Effector CD8-positive, alpha-beta T cell (primary cell): ENCODE data around the gene CLCN7.

ENCODE experiments used
- DNase-seq: peaks from one replicate; lab custom pipeline; 2025; lab: John Stamatoyannopoulos, UW

The CLCN7 gene

GRCh38 chr16:1401758-1402154 lies 73.1 kb downstream of the CLCN7 start:
- DNase-seq: no peak

GRCh38 chr16:1401061-1401757 lies 73.6 kb downstream of the CLCN7 start:
- no peak for DNase-seq

DNA sequence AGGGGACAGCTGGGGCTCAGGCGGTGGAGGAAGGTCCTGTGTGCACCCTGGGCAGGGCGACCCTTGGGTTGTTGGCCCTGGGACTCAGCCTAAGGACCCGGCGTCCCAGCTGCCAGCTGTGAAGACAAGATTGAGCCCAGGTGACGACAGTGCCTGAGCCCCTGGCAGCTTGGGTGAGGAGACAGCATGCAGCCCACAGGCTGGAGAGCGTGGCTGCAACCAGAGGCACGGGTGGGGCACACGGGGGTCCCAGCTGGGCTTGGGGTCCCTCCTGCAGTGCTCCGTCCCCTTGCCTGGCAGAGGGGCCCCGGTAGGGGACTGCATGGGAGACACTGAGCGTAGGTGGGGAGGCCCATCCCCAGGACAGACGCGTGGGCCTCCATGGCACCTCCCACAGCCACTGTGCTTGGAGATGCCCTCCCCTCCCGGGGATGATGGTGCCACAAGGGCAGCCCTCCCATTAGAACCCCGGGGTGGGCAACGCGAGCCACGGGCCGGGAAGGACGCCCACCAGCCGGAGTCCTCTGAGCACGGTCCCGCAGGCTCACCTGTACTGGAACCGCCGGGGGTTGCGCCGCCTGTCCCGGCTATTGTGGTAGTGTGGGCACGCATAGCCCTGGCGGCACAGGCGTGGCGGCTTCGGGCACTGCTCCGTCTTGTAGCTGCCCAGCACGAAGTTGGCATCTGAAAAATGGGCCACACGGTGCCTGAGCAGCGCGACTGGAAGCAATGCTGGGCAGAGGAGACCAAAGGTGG lies 75.8 kb downstream of the CLCN7 start:
- DNase-seq: no peak

DNA sequence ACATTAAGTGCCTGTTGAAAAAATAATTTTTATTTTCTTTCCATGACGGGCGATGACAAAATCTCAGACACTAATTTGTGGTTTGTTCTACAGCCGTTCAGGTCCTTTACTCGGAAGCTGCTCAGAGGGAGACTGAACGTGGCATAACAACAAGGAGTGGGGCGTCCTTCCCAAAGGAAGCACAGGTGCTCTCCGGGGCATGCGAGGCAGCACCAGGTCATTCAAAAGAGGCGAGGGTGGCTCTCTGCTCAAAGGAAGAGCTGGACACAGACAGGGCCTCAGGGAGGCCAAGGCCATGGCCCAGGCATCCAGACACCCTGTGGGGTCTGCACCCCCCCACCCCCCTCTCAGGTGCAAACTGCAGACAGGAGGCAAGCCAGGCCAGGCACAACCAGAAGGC lies 76.5 kb downstream of the CLCN7 start:
- no peak for DNase-seq

- no peak for DNase-seq
These were observed 77.0 kb downstream of the CLCN7 start for GRCh38 chr16:1397779-1398178.

GRCh38 chr16:1395444-1396031 lies 79.3 kb downstream of the CLCN7 start:
- no peak for DNase-seq
